ENCODE measurements around the gene TMEM98.
"Not testable (repeated sequence)": the region's sequence is repeated elsewhere in the genome, so short reads cannot be mapped to it uniquely, and the experiment has no call there.

TMEM98 gene

DNA sequence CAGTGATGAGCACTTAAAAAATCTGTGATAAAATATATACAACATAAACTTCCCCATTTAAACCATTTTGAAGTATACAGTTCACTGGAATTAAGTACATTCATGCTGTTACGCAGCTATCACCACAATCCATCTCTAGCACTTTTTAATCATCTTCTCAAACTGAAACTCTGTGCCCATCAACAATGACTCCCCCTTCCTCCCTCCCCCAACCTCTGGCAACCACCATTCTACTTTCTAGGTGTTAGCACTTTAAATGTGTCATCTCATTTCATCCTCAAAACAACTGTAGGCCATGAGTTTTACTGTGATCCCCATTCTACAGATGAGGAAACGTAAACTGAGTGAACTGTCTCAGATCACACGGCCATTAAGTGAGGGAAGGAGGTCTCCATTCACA is 13.8 kb upstream of the TMEM98 start:
- no peak for DNase-seq (ENCODE audit: low read depth in 2 of 2)

DNA sequence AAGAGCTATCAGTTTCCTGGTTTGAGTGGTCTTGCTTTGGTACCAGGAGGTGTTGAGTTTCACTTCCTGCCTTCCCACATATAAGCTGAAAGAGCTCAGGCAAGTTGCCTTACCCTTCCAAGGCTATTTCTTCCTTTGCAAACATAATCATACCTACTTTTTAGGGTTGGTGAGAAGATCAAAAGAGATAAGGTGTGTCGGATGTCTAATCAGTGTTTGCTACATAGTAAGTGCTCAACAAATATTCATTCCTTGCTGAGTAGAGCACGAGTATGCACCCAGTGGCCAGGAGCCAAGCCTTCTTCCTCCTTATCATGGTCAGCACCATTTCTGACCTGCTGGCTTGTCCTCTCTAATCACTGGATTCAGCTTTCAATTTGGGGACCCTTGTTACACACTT is 12.7 kb upstream of the TMEM98 start:
- DNase-seq (ENCODE audit: low read depth in 2 of 2) = no peak

DNA sequence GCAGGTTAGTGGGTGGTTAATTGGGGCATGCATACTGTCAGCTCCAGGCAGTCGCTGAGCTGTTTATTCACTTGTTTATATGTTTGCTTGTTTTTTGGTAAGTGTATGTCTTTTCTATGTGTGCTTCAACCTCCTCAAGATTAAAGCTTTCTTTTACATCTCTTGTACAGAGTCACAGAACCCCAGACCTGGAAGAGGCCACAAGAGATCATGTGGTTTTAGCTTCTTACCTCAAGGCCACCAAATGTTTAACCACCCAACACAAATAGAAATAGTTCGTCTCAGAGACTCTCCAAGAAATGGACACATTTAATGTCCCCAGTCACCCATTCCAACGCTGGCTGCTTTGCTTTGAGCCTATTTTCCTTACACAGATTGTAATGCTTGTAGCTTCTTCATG is 11.8 kb upstream of the TMEM98 start:
- DNase-seq (ENCODE audit: low read depth in 2 of 2) = no peak

DNA sequence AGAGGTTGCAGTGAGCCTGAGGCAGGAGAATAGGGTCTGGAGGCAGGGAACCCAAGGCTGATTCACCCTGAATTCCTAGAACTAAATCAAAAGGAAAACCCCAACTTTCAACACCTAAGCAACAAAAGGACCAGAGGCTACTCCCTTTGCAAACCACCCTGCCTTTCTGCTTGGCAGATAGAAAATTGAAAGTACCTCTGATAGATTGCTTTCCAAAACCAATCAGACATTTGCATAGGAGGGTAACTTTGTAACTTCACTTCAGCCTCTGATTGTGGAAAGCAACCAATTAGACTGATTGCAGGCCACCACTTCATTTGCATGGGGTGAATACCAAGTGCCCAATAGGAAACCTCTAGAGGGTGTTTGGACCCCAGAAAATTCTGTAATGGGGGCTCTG is 10.9 kb upstream of the TMEM98 start:
- DNase-seq (ENCODE audit: low read depth in 2 of 2) = no peak

DNA sequence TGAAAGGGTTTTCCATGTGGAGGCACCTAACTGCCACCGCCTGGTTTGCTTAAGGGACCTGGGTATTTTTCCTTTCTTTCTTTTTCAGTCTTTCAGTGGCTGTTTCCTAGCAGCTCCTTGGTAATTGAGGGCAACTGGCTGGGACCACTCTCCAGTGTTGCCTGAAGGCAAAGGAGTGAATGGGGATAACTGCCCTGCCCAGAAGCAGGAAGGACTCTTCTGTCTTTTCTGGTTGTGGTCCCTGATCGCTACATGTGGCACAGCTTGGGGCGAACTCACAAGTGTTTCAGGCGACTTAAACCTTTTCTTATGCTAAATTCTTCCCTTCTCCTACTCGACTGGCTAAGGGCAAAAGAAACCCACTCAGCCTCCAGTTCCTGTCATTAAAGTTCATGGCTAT is 10.1 kb upstream of the TMEM98 start:
- no peak for DNase-seq (ENCODE audit: low read depth in 2 of 2)

DNA sequence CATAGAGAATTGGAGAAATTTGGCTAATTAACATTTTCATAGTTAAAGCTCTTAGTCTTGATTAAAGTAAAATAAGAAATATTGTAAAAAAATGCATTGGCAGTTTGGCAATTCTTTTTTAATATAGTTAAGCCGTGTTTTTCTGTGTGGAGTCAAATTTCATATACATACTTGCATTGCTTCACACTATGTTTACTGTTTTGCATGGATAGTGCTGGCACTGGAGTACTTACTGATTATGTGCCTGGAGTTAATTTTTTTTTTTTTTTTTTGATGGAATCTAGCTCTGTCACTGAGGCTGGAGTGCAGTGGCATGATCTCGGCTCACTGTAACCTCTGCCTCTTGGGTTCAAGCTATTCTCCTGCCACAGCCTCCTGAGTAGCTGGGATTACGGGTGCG is 8.1 kb upstream of the TMEM98 start:
- not testable (repeated sequence) for DNase-seq (ENCODE audit: low read depth in 2 of 2)

DNA sequence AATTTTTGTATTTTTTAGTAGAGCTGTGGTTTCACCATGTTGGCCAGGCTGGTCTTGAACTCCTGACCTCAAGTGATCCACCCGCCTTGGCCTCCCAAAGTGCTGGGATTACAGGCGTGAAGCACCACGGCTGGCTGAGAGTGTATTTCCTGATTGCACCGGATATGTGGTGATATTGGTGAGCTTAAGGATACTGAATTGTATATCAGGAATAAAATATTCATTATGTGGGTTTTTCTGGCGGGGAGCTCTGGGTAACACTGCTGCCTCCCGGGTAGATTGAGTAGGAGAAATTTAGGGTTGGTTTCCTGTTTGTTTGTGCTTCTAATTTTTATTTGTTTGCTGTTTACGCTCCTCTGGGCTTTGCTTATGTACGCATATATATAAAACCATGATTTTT is 7.7 kb upstream of the TMEM98 start:
- DNase-seq (ENCODE audit: low read depth in 2 of 2) = no peak

DNA sequence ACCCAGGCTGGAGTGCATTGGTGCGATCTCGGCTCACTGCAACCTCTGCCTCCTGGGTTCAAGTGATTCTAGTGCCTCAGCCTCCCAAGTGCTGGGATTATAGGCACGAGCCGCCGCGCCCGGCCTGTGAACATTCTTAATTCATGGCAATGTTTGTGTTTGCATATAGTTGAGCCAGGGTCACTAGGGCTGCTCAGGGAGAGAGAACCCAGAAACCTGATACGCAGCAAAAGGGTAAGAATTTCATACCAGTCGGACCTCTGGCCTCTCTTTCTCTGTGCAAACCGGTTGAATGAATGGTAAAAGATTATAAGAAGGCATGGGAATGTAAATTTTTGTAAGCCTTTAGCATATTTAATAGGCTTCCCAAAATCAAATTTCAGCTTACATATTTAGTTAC is 6.9 kb upstream of the TMEM98 start:
- no peak for DNase-seq (ENCODE audit: low read depth in 2 of 2)

DNA sequence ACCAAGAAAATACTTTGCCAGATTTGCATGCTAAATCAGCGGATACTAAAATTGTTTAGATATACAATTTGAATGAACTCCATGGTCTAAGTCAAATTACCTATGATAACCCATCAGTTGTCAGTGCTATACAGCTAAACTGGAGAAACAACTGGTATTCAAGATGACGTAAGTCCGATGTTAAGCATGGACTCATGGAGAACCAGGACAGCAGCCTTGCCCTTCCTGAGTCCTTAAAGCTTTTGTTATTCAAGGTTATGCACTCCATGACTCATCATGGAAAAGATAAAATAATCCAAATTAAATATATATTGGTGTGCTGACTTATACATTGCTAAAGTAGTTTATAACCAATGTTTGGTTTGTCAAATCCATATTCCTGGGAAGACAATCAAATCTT is 4.0 kb upstream of the TMEM98 start:
- not testable (repeated sequence) for DNase-seq (ENCODE audit: low read depth in 2 of 2)

DNA sequence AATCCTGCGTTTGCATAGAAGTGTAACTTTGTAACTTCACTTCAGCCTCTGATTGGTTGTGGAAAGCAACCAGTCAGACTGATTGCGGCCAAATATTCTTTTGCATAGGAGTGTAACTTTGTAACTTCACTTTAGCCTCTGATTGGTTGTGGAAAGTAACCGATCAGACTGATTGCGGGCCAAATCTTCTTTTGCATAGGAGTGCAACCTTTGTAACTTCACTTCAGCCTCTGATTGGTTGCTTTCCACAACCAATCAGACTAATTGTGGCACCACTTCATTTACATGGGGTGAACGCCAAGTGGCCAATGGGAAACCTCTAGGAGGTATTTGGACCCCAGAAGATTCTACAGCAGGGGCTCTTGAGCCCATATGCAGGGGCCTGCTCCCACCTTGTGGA is 1.8 kb upstream of the TMEM98 start:
- no peak for DNase-seq (ENCODE audit: low read depth in 2 of 2)

DNA sequence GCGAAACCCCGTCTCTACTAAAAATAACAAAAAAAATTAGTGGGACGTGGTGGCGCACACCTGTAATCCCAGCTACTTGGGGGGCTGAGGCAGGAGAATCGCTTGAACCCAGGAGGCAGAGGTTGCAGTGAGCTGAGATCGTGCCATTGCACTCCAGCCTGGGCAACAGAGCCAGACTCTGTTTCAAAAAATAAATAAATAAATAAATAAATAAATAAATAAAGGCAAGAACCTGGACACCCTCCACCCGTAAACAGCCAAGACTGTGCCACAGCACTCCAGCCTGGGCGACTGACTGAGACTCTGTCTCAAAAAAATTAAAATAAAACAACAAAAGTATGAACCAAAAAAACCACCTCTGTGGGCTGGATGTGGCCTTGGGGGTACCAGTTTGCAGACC is 1.2 kb upstream of the TMEM98 start:
- not testable (repeated sequence) for DNase-seq (ENCODE audit: low read depth in 2 of 2)

DNA sequence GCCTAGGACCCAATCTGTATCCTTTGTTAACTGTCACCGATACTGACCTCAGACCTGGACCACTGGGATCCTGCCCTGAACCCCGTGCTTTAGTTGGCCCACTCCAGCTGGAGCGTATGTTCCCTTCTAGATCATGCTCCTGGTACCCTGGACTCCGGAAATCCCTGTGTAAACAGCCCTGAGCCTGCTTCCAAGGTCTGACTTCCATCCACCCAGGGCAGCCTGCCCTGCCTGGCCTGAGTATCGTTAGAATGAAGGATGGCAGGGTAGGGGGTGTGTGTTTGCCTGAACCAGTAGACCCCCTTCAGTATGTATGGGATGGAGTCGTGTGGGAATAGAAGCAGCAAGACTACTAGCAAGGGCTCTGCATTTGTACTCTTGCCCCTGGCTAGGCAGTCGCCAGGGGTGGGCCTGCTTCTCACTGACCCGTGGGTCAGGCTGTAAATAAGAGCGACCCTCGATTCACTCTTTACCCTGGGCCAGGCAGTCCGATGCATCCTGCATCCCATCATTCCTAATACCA is 691 bp upstream of the TMEM98 start:
- DNase-seq (ENCODE audit: low read depth in 2 of 2) = no peak

DNA sequence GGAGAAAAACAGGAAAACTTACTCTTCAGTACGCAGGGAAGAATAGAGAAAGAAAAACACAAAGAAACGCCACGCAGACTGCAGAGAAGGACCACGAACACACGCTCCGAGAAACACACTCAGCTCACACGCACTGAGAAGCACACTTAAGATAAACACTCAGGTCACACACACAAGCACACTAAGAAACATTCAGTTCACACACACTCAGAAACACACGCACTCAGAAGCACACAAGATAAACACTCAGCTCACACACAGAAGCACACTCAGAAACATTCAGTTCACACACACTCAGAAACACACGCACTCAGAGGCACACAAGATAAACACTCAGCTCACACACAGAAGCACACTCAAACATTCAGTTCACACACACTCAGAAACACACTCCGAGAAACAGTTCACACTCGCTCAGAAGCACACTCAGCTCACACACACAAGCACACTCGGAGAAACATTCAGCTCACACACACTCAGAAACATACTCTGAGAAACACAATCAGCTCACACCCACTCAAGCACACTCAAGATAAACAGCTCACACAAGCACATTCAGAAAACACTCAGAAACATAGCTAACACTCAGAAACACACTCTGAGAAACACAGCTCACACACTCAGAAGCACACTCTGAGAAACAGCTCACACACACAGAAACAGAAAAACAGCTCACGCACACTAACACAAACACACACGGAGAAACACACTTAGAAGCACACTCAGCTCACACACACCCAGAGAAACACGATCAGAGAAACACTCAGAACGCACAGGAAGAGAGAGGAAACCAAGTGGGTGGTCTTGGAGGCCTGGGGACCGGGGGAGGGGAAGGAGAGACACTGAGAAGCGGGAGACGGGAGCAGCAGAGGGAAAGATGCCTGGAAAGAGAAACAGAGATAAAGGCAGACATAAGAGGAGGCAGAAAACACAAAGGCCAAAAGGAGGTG is 908 bp downstream of the TMEM98 start:
- DNase-seq (ENCODE audit: low read depth in 2 of 2) = no peak

DNA sequence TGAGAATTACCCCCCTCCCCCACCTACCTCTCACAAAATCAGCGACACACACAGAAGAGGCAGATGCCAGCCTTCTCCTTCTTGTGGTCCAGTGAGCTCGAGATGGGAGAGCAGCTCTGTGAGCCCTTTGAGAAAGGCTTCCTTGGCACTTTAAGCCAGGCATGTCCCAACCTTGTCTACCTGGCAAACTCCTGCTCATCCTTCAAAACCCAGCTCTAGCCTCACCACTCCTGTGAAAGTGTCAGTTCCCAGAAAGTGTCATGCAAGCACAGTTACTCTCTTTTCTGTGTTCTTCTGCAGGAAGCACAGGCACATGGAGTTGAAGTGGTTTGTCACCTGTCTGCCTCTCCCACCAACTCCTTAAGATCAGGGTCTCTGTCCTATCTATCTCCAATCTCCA is 1.6 kb downstream of the TMEM98 start:
- no peak for DNase-seq (ENCODE audit: low read depth in 2 of 2)

DNA sequence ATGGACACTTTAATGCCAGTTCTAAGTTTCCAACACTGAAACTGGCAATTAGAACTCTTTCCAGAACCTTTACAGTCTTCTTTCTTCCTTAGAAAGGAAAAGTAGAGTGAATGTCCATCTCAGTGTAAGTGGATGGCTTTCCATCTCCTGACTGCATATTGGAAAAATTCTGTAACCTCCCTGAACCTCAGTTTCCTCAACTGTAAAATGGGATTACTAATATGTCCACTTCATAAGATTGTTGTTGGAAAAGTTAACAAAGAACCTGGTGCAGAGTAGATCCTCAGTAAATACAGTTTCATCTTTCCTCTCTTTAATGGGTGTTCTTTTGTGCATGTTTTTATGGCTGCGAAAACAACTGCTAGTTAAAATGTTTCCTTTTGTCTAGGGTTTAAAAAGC is 2.6 kb downstream of the TMEM98 start:
- no peak for DNase-seq (ENCODE audit: low read depth in 2 of 2)

DNA sequence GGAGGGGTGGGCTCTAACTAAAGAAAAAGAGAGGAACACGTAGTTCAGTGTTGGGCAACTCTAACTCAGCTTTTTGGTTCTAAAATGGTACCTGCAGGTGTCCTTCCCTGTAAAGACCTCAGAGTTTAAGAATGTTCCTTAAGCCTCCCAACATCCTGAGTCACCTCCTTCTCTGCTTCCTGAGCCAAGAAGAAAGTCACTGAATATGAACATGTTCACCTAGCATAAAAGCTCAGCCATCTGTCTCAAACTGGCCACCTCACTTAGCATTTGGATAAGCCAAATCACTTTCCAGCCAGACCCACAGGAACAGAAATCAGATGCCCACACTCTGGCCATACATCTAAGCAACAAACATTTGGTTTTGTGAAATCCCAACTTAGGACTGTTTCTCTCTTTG is 3.7 kb downstream of the TMEM98 start:
- no peak for DNase-seq (ENCODE audit: low read depth in 2 of 2)

DNA sequence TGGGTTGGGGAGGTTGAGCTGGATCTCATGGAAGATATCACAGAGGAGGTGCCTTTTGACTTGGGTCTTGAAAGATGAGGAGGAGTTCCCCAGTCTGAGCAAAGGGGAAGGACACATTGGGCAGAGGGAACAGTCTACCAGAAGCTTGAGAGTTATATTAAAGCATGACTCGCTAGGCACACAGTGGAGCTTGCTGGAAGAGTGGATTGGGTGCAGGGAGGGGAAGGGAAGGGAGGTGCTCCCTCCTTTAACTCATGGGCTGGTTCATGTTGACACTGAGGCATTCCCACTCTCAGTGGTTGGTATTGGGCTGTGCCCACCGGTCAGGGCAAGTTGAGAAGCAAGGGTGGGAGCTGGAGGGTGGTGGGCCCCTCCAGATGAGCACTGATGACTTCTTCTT is 5.9 kb downstream of the TMEM98 start:
- DNase-seq (ENCODE audit: low read depth in 2 of 2) = no peak

DNA sequence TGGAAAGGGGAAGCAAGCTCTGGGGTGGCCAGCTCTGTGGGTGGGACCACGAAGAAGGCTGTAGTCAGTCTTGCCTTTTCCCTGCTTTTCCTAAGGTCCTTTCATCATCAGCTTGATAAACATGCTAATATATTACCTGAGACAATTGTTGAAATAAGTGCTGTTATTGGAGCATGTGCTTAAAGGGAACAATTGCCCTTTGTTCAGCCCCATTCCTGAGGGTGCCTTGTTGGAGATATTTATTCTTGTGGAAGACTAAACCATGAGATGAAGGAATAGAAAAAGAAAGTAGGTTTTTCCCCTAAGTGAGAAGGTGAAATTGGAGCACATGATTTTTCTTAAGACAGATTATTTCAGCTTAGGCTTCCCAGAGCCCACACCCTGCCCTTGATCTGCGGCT is 7.8 kb downstream of the TMEM98 start:
- DNase-seq (ENCODE audit: low read depth in 2 of 2) = no peak

DNA sequence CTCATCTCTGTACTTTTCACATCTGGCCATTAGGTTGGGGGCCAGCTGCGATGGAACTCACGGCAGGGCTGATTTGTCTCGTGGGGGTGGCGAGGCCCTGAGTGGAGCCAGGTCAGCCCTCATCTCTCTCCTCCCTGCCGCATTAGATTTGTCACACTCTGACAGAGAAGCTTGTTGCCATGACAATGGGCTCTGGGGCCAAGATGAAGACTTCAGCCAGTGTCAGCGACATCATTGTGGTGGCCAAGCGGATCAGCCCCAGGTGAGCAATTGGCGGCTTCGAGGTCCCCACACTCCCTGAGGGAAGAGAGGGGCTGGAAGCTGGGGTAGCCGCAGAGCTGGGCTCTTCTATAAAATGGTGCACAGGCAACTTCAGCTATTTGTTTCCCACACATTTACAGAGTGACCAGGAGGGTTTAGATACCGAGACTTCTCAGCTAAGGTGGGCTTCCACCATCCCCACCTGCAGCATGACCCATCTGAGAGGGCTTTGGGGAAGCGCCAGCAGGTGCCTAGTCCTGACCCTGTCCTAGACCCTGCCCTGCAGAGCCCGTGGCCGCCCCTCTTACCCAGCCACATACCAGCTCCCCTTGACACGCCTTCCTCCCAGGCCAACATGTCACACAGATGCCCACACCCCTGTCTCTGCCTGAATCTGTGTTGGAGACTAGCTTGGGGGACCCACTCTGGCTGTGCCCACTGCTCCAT is 8.4 kb downstream of the TMEM98 start:
- no peak for DNase-seq (ENCODE audit: low read depth in 2 of 2)

DNA sequence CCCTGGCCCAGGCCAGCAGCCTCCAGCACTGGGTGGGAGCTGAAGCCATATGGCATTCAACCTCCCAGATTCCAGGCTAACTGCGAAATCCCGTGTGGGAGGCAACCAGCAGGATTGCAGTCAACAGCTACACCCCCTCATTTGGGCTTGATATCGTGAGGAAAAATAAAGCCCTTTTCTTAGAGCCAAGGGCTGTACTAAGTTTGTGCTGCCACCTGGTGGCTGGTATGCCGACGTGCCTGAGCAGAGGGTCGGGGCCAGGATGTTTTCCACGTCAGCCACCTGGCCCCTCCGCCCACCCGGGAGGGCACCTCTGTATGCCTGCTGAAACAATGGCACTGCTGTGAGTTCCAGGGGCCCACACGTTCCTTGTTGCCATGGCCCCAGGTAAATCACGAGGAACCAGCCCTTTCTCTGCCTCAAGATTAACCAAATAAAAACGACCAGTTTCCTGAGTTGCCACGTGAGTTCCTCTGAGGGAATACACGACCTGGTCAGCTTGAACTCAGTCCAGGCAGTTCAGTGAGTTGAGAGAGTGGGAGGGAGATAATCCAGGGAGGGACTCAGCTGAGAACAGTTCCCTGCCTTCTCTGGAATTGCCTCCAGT is 9.0 kb downstream of the TMEM98 start:
- peak in 1 of 2 experiments; percentile 31 for DNase-seq (ENCODE audit: low read depth in 2 of 2)

DNA sequence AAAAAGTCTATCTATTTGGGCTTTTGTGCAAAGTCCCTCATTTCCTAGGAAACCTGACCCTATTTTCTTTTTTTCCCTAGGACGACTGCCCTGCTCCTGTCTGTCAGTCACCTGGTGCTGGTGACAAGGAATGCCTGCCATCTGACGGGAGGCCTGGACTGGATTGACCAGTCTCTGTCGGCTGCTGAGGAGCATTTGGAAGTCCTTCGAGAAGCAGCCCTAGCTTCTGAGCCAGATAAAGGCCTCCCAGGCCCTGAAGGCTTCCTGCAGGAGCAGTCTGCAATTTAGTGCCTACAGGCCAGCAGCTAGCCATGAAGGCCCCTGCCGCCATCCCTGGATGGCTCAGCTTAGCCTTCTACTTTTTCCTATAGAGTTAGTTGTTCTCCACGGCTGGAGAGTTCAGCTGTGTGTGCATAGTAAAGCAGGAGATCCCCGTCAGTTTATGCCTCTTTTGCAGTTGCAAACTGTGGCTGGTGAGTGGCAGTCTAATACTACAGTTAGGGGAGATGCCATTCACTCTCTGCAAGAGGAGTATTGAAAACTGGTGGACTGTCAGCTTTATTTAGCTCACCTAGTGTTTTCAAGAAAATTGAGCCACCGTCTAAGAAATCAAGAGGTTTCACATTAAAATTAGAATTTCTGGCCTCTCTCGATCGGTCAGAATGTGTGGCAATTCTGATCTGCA is 12.9 kb downstream of the TMEM98 start:
- no peak for DNase-seq (ENCODE audit: low read depth in 2 of 2)
